GM23338 (cell line): Measurements from ENCODE around the gene ZNF385C. TPM values are rescaled to one million over a fixed set of nuclear protein-coding genes. Genes with fewer than 3 reads are reported as not detected.

Experiments used
- ATAC-seq: fragments of 200-7000 bp; cut with Tn5 transposase; 3 replicates; pipeline ENCODE4 v1.9.1; 2020
- DNase-seq: peaks from one replicate; pipeline ENCODE4 v3.0.0-alpha.2; 2015; ENCODE audit warnings: low spot score
- H2AFZ ChIP-seq: fragments of 200-600 bp; sonication (generic); 2 replicates; pipeline ENCODE4 v1.8.0; 2016; ENCODE audit warnings: antibody characterized with exemption, mild to moderate bottlenecking, moderate library complexity
- H3F3A ChIP-seq: fragments of 200-600 bp; sonication (generic); replicated peaks from 2 replicates; pipeline ENCODE4 v1.8.0; 2017; ENCODE audit warnings: antibody characterized with exemption, mixed run types, low read depth
- H3K27ac ChIP-seq: fragments of 200-600 bp; sonication (generic); 2 replicates; pipeline ENCODE4 v1.6.1; 2016; ENCODE audit warnings: low read depth
- H3K27me3 ChIP-seq: fragments of 200-600 bp; sonication (generic); 2 replicates; pipeline ENCODE4 v1.8.0; 2016; ENCODE audit warnings: mild to moderate bottlenecking, mixed run types, moderate library complexity; ENCODE audit not compliant: insufficient read depth
- H3K36me3 ChIP-seq: fragments of 200-600 bp; sonication (generic); 2 replicates; pipeline ENCODE4 v1.8.0; 2016; ENCODE audit warnings: mild to moderate bottlenecking; ENCODE audit not compliant: insufficient read depth
- H3K4me1 ChIP-seq: fragments of 200-600 bp; sonication (generic); 2 replicates; pipeline ENCODE4 v1.8.0; 2016; ENCODE audit warnings: mild to moderate bottlenecking, moderate library complexity; ENCODE audit not compliant: insufficient read depth
- H3K4me2 ChIP-seq: fragments of 200-600 bp; sonication (generic); 2 replicates; pipeline ENCODE4 v1.7.1; 2017; ENCODE audit warnings: mixed run types
- H3K4me3 ChIP-seq: fragments of 200-600 bp; sonication (generic); 2 replicates; pipeline ENCODE4 v1.6.1; 2016; ENCODE audit warnings: mixed run types
- H3K79me2 ChIP-seq: fragments of 200-600 bp; sonication (generic); replicated peaks from 2 replicates; pipeline ENCODE4 v1.8.0; 2017; ENCODE audit warnings: mild to moderate bottlenecking; ENCODE audit not compliant: insufficient read depth
- H3K9me2 ChIP-seq: fragments of 200-600 bp; sonication (generic); 2 replicates; pipeline ENCODE4 v1.8.0; 2017; ENCODE audit not compliant: insufficient read depth
- H4K20me1 ChIP-seq: fragments of 200-600 bp; sonication (generic); replicated peaks from 2 replicates; pipeline ENCODE4 v1.8.0; 2017; ENCODE audit warnings: mild to moderate bottlenecking; ENCODE audit not compliant: insufficient read depth
- H3K27ac Mint-ChIP-seq: 2 replicates; pipeline ENCODE4 v1.8.0; 2020; ENCODE audit warnings: inconsistent platforms, mild to moderate bottlenecking, moderate library complexity, mixed read lengths
- H3K27me3 Mint-ChIP-seq: 3 replicates; pipeline ENCODE4 v1.8.0; 2022; ENCODE audit warnings: low read depth, mild to moderate bottlenecking, moderate library complexity, mixed read lengths, inconsistent platforms; ENCODE audit not compliant: insufficient read depth, poor library complexity
- H3K36me3 Mint-ChIP-seq: 3 replicates; pipeline ENCODE4 v1.8.0; 2021; ENCODE audit warnings: low read depth, mild to moderate bottlenecking, inconsistent platforms, moderate library complexity, mixed read lengths
- H3K4me1 Mint-ChIP-seq: 3 replicates; pipeline ENCODE4 v1.8.0; 2020; ENCODE audit warnings: mild to moderate bottlenecking, inconsistent platforms, mixed read lengths
- H3K4me3 Mint-ChIP-seq: 3 replicates; pipeline ENCODE4 v1.8.0; 2021; ENCODE audit warnings: moderate library complexity, mild to moderate bottlenecking, inconsistent platforms, mixed read lengths
- H3K9me3 Mint-ChIP-seq: 3 replicates; pipeline ENCODE4 v1.8.0; 2020; ENCODE audit warnings: moderate library complexity, mild to moderate bottlenecking, inconsistent platforms, mixed read lengths
- CREB1 ChIP-seq: fragments of 250-450 bp; sonication (Bioruptor Pico); IDR thresholded peaks from 2 replicates; pipeline ENCODE4 v1.5.0; 2020; ENCODE audit warnings: low read depth, mild to moderate bottlenecking, moderate library complexity
- CTCF ChIP-seq, 2 experiments: fragments of 200-600 bp in 1 of 2; sonication (generic) in 1 of 2; conservative IDR thresholded peaks; 2 replicates each; pipeline versions ENCODE4 v1.5.1 to v1.6.1; 2016 to 2017; ENCODE audit warnings: antibody characterized with exemption in 2 of 2, low read depth in 2 of 2, mild to moderate bottlenecking in 2 of 2, moderate library complexity in 1 of 2
- ETS1 ChIP-seq: IDR thresholded peaks from 2 replicates; pipeline ENCODE4 v1.6.1; 2016; ENCODE audit warnings: antibody characterized with exemption
- EZH2 ChIP-seq: fragments of 200-600 bp; sonication (generic); IDR thresholded peaks from one replicate; pipeline ENCODE4 v1.8.0; 2017; ENCODE audit warnings: antibody characterized with exemption, mild to moderate bottlenecking, low read depth; ENCODE audit not compliant: unreplicated experiment
- EZH2phosphoT487 ChIP-seq: fragments of 200-600 bp; sonication (generic); IDR thresholded peaks from one replicate; pipeline ENCODE4 v1.8.1; 2018; ENCODE audit warnings: antibody characterized with exemption; ENCODE audit not compliant: unreplicated experiment
- JUNB ChIP-seq: IDR thresholded peaks from one replicate; pipeline ENCODE4 v1.6.1; 2016; ENCODE audit warnings: antibody characterized with exemption; ENCODE audit not compliant: unreplicated experiment
- NANOG ChIP-seq: IDR thresholded peaks from 2 replicates; pipeline ENCODE4 v1.6.1; 2016; ENCODE audit warnings: antibody characterized with exemption, borderline replicate concordance
- POLR2AphosphoS5 ChIP-seq: IDR thresholded peaks from 2 replicates; pipeline ENCODE4 v1.6.1; 2016; ENCODE audit warnings: antibody characterized with exemption, low read depth
- STAT1 ChIP-seq: IDR thresholded peaks from one replicate; pipeline ENCODE4 v1.6.1; 2016; ENCODE audit warnings: antibody characterized with exemption; ENCODE audit not compliant: unreplicated experiment
- ZNF114 ChIP-seq: fragments of 250-450 bp; sonication (Bioruptor Pico); IDR thresholded peaks from 2 replicates; pipeline ENCODE4 v1.5.0; 2020; ENCODE audit warnings: mild to moderate bottlenecking, moderate library complexity
- ZNF331 ChIP-seq: fragments of 250-450 bp; sonication (Bioruptor Pico); IDR thresholded peaks from 2 replicates; pipeline ENCODE4 v1.5.0; 2020; ENCODE audit warnings: low read depth, mild to moderate bottlenecking, moderate library complexity
- ZNF462 ChIP-seq: fragments of 250-450 bp; sonication (Bioruptor Pico); IDR thresholded peaks from 2 replicates; pipeline ENCODE4 v1.5.0; 2020; ENCODE audit warnings: mild to moderate bottlenecking, moderate library complexity
- polyA plus RNA-seq: library from polyadenylated mRNA; unstranded; fragments of >200 nt; fragmentation: Nextera tagmentation; extraction: Ambion mirVana; gene quantifications from 2 replicates; pipeline ENCODE4 v1.2.1, GENCODE V29; 2016
- total RNA-seq: library from RNA; depleted of rRNA; stranded (reverse); fragments of >200 nt; shearing (Covaris generic); gene quantifications from 2 replicates; pipeline ENCODE4 v1.2.3, GENCODE V29; 2014
- TF ChIP-seq, protein P1 (sequence below): IDR thresholded peaks from one replicate; pipeline ENCODE4 v1.6.1; 2018; ENCODE audit warnings: antibody characterized with exemption; ENCODE audit not compliant: unreplicated experiment

Gene ZNF385C
- total and polyA plus RNA-seq, 2 experiments from 2014 or later: 1.9 to 3.1 TPM

- Histone ChIP-seq H3K9me2 (peaks cover 9% of the 10 kb centered on the region), H3K4me2 (peak overlapping the region; percentile 83), H3K36me3 (peaks cover 6% of the 10 kb centered on the region), H2AFZ (peak overlapping the region; percentile 87), H3K27me3 (no peaks in the 10 kb centered on the region), H3K4me1 (peaks cover 30% of the 10 kb centered on the region), H3F3A (peaks cover 34% of the 10 kb centered on the region), H3K27ac (peak overlapping the region; percentile 98), H3K79me2 (peaks cover 58% of the 10 kb centered on the region), H3K4me3 (peak overlapping the region; percentile 93), H4K20me1 (peaks cover 9% of the 10 kb centered on the region; the same call in 1 of the 2 replicates)
- peaks cover 11% of the 10 kb centered on the region for H3K27me3 Mint-ChIP-seq
- peaks cover 40% of the 10 kb centered on the region for H3K36me3 Mint-ChIP-seq
- TF ChIP-seq, protein P1, sequence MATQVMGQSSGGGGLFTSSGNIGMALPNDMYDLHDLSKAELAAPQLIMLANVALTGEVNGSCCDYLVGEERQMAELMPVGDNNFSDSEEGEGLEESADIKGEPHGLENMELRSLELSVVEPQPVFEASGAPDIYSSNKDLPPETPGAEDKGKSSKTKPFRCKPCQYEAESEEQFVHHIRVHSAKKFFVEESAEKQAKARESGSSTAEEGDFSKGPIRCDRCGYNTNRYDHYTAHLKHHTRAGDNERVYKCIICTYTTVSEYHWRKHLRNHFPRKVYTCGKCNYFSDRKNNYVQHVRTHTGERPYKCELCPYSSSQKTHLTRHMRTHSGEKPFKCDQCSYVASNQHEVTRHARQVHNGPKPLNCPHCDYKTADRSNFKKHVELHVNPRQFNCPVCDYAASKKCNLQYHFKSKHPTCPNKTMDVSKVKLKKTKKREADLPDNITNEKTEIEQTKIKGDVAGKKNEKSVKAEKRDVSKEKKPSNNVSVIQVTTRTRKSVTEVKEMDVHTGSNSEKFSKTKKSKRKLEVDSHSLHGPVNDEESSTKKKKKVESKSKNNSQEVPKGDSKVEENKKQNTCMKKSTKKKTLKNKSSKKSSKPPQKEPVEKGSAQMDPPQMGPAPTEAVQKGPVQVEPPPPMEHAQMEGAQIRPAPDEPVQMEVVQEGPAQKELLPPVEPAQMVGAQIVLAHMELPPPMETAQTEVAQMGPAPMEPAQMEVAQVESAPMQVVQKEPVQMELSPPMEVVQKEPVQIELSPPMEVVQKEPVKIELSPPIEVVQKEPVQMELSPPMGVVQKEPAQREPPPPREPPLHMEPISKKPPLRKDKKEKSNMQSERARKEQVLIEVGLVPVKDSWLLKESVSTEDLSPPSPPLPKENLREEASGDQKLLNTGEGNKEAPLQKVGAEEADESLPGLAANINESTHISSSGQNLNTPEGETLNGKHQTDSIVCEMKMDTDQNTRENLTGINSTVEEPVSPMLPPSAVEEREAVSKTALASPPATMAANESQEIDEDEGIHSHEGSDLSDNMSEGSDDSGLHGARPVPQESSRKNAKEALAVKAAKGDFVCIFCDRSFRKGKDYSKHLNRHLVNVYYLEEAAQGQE: no peak
- no peak for TF ChIP-seq ZNF114 (CRISPR knock-in tag)
- TF ChIP-seq ZNF462: no peak
- no peak for TF ChIP-seq CTCF (conservative IDR thresholded peaks at IDR 0.05; ENCODE audit: low read depth in 2 of 2)
- no peak for TF ChIP-seq CREB1 (CRISPR knock-in tag)
- TF ChIP-seq STAT1: no peak
- no peak for TF ChIP-seq EZH2
- no peak for TF ChIP-seq POLR2AphosphoS5
- TF ChIP-seq ETS1: no peak
- no peak for TF ChIP-seq JUNB
- no peak for TF ChIP-seq NANOG
- no peak for TF ChIP-seq EZH2phosphoT487
- TF ChIP-seq ZNF331 (CRISPR knock-in tag): no peak
- peaks cover 2% of the 10 kb centered on the region; the same call in 1 of the 3 replicates for H3K9me3 Mint-ChIP-seq
- H3K4me3 Mint-ChIP-seq: peak overlapping the region; percentile 99
- DNase-seq (peak; percentile 75), ATAC-seq (peak; percentile 5; the same call in 2 of the 3 replicates)
- H3K27ac Mint-ChIP-seq: peak overlapping the region; percentile 95
- H3K4me1 Mint-ChIP-seq: peaks cover 39% of the 10 kb centered on the region
Observed at GRCh38 chr17:42017866-42018200, 80.4 kb downstream of the ZNF385C start.
